Measurements from ENCODE around the gene RNF223.

- TF ChIP-seq ARNT (IDR thresholded peaks at IDR 0.05) (no peak), FOXM1 (IDR thresholded peaks at IDR 0.05; ENCODE audit: borderline replicate concordance) (no peak), SP1 (IDR thresholded peaks at IDR 0.05) (no peak), BHLHE40 (IDR thresholded peaks at IDR 0.05; ENCODE audit: borderline replicate concordance) (no peak), HDGF (IDR thresholded peaks at IDR 0.05; ENCODE audit: borderline replicate concordance) (no peak), ZNF384 (IDR thresholded peaks at IDR 0.05) (no peak), SUZ12 (IDR thresholded peaks at IDR 0.05) (no peak), CTBP1 (IDR thresholded peaks at IDR 0.05; ENCODE audit: borderline replicate concordance) (no peak), L3MBTL2 (conservative IDR thresholded peaks at IDR 0.05) (no peak)
Measured at GRCh38 chr1:1052003-1052840, 21.9 kb downstream of the RNF223 start.

Measured in HEK293T (cell line).